Upper lobe of left lung (tissue), 4 donors: ENCODE results near the gene ENAH.
"Not testable (repeated sequence)": the region's sequence is repeated elsewhere in the genome, so short reads cannot be mapped to it uniquely, and the experiment has no call there.

Source experiments
- CTCF ChIP-seq, 6 experiments: fragments of 450-650 bp in 4 of 6; fragments of 200-600 bp in 2 of 6; sonication (generic) in 2 of 6; IDR thresholded peaks; one replicate each; pipeline ENCODE4 v1.5.1; 2016 to 2019; ENCODE audit warnings: antibody characterized with exemption in 6 of 6
- EP300 ChIP-seq, 4 donors: sonication (generic); formaldehyde crosslinking; IDR thresholded peaks; one replicate each; pipeline ENCODE4 v1.5.1; 2017; ENCODE audit warnings: antibody characterized with exemption in 4 of 4, control low read depth in 2 of 4
- POLR2A ChIP-seq, 4 donors: fragments of 450-650 bp; IDR thresholded peaks; one replicate each; pipeline ENCODE4 v1.5.1; 2016 to 2017; ENCODE audit warnings: antibody characterized with exemption in 4 of 4, mild to moderate bottlenecking in 2 of 4

- TF ChIP-seq CTCF, POLR2A, EP300 (IDR thresholded peaks at IDR 0.05): not testable (repeated sequence)
Measured at GRCh38 chr1:225693697-225694096, 40.8 kb upstream of the ENAH start.
